ENCODE measurements around the gene OR52B2.
"Not testable (repeated sequence)": the region's sequence is repeated elsewhere in the genome, so short reads cannot be mapped to it uniquely, and the experiment has no call there.

Gene OR52B2

GRCh38 chr11:6151117-6151516 is 19.0 kb downstream of the OR52B2 start:
- DNase-seq: no peak

- not testable (repeated sequence) for DNase-seq
Measured at GRCh38 chr11:6143737-6144136, 26.4 kb downstream of the OR52B2 start.

- peak in 1 of 2 donors; percentile 41 for DNase-seq
Measured at GRCh38 chr11:6142936-6143335, 27.2 kb downstream of the OR52B2 start.

- not testable (repeated sequence) for DNase-seq
Measured at GRCh38 chr11:6135936-6136335, 34.2 kb downstream of the OR52B2 start.

GRCh38 chr11:6132431-6132830 is 37.7 kb downstream of the OR52B2 start:
- DNase-seq: no peak

GRCh38 chr11:6129635-6130034 is 40.5 kb downstream of the OR52B2 start:
- peak; percentile 81 to 88 for DNase-seq

- peak in 1 of 2 donors; percentile 17 for DNase-seq
Measured at GRCh38 chr11:6129011-6129410, 41.1 kb downstream of the OR52B2 start.

- DNase-seq: peak in 1 of 2 donors; percentile 32
Measured at GRCh38 chr11:6127881-6128280, 42.2 kb downstream of the OR52B2 start.

GRCh38 chr11:6124245-6124644 is 45.9 kb downstream of the OR52B2 start:
- peak; percentile 18 to 38 for DNase-seq
